Cardiac muscle cell (in vitro differentiated cells and primary cell): ENCODE results near the gene KIAA1143. TPM values are rescaled to one million over a fixed set of nuclear protein-coding genes. Genes with fewer than 3 reads are reported as not detected.

Experiments
- DNase-seq, 2 donors: peaks; one replicate each; pipeline versions ENCODE4 v3.0.0 to v3.0.0-alpha.2; 2010 to 2017; ENCODE audit warnings: low read depth in 1 of 2, low spot score in 1 of 2
- H3K27ac ChIP-seq: fragments of 200-600 bp; sonication (generic); 2 replicates; pipeline ENCODE4 v1.5.1; 2016
- H3K27me3 ChIP-seq: fragments of 200-600 bp; sonication (generic); 2 replicates; pipeline ENCODE4 v1.6.0; 2016; ENCODE audit warnings: control low read depth
- H3K36me3 ChIP-seq: fragments of 200-600 bp; sonication (generic); 2 replicates; pipeline ENCODE4 v1.5.1; 2016; ENCODE audit warnings: control low read depth
- H3K4me1 ChIP-seq: fragments of 200-600 bp; sonication (generic); 2 replicates; pipeline ENCODE4 v1.8.1; 2017; ENCODE audit warnings: low read depth, mild to moderate bottlenecking, mixed run types
- H3K4me3 ChIP-seq: fragments of 200-600 bp; sonication (generic); 2 replicates; pipeline ENCODE4 v1.5.1; 2016; ENCODE audit warnings: mild to moderate bottlenecking
- H3K9me3 ChIP-seq: fragments of 200-600 bp; sonication (generic); 2 replicates; pipeline ENCODE4 v1.5.1; 2017; ENCODE audit warnings: low read depth, mild to moderate bottlenecking, control low read depth
- CTCF ChIP-seq: IDR thresholded peaks from 2 replicates; pipeline ENCODE4 v1.5.1; 2012; ENCODE audit warnings: low read depth, mild to moderate bottlenecking, low read length
- polyA plus RNA-seq: library from polyadenylated mRNA; unstranded; fragments of >200 nt; fragmentation: Nextera tagmentation; extraction: Ambion mirVana; gene quantifications from 2 replicates; pipeline ENCODE4 v1.2.1, GENCODE V29; 2016
- total RNA-seq: library from RNA; depleted of rRNA; stranded (reverse); fragments of >200 nt; gene quantifications from 2 replicates; pipeline ENCODE4 v1.2.3, GENCODE V29; 2016

Gene KIAA1143
- total and polyA plus RNA-seq, 2 experiments from 2014 or later, result 20.9 to 30.4 TPM

- peak in 1 of 2 donors; percentile 10 for DNase-seq
- Histone ChIP-seq H3K27ac (peak overlapping the region; percentile 44), H3K27me3 (no peaks in the 10 kb centered on the region), H3K4me3 (peak overlapping the region; percentile 92), H3K4me1 (no peaks in the 10 kb centered on the region), H3K9me3 (no peaks in the 10 kb centered on the region), H3K36me3 (no peaks in the 10 kb centered on the region)
- no peak for TF ChIP-seq CTCF
Observed at GRCh38 chr3:44762170-44762677, 805 bp upstream of the KIAA1143 start.

GRCh38 chr3:44761101-44761423, 357 bp downstream of the KIAA1143 start:
- Histone ChIP-seq H3K4me3 (peak overlapping the region; percentile 92), H3K27ac (peak overlapping the region; percentile 84), H3K9me3 (no peaks in the 10 kb centered on the region), H3K27me3 (no peaks in the 10 kb centered on the region), H3K4me1 (no peaks in the 10 kb centered on the region), H3K36me3 (no peaks in the 10 kb centered on the region)
- DNase-seq, result peak; percentile 0 to 1
- no peak for TF ChIP-seq CTCF

GRCh38 chr3:44734646-44735168, 26.7 kb downstream of the KIAA1143 start:
- Histone ChIP-seq H3K27me3 (no peaks in the 10 kb centered on the region), H3K4me1 (no peaks in the 10 kb centered on the region), H3K36me3 (peaks cover 8% of the 10 kb centered on the region), H3K27ac (no peak overlapping the region), H3K9me3 (no peaks in the 10 kb centered on the region), H3K4me3 (no peak overlapping the region)
- no peak for TF ChIP-seq CTCF
- no peak for DNase-seq

DNA sequence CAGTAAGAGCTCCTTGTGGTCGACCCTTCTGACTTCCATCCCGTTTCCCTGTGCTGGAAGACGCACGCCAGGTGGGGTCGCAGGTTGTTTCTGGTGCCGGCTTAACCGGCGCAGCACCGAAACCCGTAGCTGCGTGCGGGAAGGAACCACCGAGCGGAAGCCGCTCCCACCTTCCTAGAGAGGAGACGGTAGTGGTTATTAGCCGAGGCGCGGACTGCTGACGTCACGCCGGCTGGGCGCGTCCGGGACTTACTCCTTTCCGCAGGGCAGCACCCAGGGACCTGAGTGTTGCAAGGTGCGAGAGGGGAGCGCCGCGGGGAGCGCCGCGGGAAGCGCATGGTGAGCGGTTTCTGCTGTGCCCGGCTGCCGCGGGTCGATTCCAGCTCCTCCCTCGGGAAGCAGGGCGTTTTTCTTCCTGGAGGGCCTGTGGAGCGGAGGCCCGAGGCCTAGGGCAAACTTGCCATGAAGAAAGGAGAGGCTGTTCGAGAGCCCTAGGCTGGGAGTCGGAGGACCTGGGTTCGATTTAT, 32.0 kb downstream of the KIAA1143 start, which contains the start of gene ZNF501:
Gene ZNF501, plus strand, starts transcription at position 252 of the 527 bp plus-strand sequence. CDS start 4,787 bp downstream, outside the sequence.
- Histone ChIP-seq H3K27ac (peak within 1 kb of the TSS; percentile 14), H3K9me3 (no peaks in the 10 kb centered on the region), H3K27me3 (no peaks in the 10 kb centered on the region), H3K4me1 (no peaks in the 10 kb centered on the region), H3K36me3 (peaks cover 8% of the 10 kb centered on the region), H3K4me3 (peak within 1 kb of the TSS; percentile 65)
- no peak for TF ChIP-seq CTCF
- DNase-seq, result peak; percentile 93 to 97

GRCh38 chr3:44722103-44722401, 39.4 kb downstream of the KIAA1143 start:
- H3K27me3 ChIP-seq, result no peaks in the 10 kb centered on the region
- H3K9me3 ChIP-seq, result peaks cover 4% of the 10 kb centered on the region
- no peak overlapping the region for H3K4me3 ChIP-seq
- H3K36me3 ChIP-seq, result no peaks in the 10 kb centered on the region
- H3K4me1 ChIP-seq, result no peaks in the 10 kb centered on the region
- no peak for DNase-seq
- H3K27ac ChIP-seq, result no peak overlapping the region
- TF ChIP-seq CTCF, result no peak
